ENCODE data around the gene FBXO5.
"Not testable (repeated sequence)": the region's sequence is repeated elsewhere in the genome, so short reads cannot be mapped to it uniquely, and the experiment has no call there.

- not testable (repeated sequence) for TF ChIP-seq CTCF (IDR thresholded peaks at IDR 0.05; ENCODE audit: low read depth, low read length, poor library complexity, severe bottlenecking); EZH2phosphoT487 (IDR thresholded peaks at IDR 0.05; ENCODE audit: borderline replicate concordance, low read length)
These were observed 16.5 kb downstream of the FBXO5 start for GRCh38 chr6:152966168-152966894.
